Activated CD4-positive, alpha-beta T cell treated with anti-CD3 and anti-CD28 coated beads for 1 hour (primary cell): Measurements from ENCODE around the gene P2RX2.

Experiments used
- DNase-seq: peaks from one replicate; pipeline ENCODE4 v3.0.0-alpha.2; 2020

The P2RX2 gene

DNA sequence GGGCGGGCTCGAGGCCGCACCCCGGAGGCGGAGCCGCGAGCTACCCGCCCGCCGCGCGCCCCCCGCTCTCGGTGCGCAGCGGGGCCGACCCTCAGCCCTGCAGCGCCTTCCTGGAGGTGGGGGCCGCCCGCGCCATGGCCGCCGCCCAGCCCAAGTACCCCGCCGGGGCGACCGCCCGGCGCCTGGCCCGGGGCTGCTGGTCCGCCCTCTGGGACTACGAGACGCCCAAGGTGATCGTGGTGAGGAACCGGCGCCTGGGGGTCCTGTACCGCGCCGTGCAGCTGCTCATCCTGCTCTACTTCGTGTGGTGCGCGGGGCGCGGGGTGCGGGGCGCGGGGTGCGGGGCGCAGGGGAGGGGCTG is at the start of gene P2RX2:
TSS of gene P2RX2 (plus strand) at position 94 of the 361 bp plus-strand sequence. CDS start at position 135, 41 bp downstream.
- no peak for DNase-seq

DNA sequence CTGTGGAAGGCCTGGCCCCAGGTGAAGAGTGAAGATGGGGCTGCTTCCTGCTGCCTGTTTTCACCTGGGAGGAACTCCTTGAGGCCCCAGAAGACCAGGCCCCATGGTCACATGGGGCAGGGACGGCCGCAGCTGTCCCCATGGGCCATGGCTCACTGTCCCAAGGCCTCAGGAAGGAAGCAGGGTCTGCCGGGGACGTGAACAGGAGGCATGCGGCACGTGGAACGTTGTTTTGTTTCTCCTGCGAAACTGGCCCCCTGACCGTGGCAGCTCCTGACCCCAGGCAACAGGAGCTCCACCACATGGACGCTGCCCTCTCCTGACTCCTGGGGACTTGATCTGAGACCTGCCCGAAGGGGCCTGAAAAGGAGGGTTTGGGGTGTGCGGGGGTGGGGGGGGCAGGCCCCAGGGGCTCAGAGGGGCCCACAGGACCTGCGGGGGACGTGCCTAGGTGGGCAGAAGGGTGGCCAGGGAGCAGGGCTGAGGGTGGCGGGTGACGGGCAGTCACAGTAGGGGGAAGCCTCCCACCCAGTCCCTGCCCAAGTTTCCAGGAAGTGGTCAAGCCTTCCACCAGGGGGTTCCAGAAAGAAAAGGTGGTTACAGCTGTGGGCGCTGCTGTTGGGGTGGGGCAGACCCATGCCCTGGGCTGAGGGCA is 49.6 kb upstream of the P2RX2 start:
- DNase-seq: no peak

DNA sequence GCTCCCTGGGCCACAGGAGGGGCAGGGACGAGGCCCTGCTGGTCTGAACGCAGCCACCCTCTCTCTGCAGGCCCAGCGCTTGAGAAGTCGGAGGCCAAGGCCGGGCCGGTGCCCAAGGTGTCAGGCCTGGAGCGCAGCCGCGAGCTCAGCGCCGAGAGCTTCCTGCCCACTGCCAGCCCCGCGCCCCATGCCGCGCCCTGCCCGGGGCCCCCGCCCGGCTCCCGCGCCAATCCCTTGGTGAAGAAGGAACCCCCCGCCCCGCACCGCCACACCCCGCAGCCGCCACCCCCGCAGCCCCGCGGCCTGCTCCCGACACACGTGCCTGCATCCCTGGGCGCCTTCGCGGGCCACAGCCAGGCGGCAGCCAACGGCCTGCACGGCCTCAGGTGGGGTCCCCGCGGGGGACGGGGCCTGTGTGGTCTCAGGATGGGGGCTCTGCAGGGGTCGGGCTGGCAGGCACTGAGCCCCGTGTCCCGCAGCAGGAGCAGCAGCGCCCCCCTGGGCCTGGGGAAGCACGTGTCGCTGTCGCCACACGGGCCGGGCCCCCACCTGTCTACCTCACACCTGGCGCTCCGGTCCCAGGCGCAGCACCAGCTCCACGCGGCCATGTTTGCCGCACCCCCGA is 48.6 kb upstream of the P2RX2 start:
- no peak for DNase-seq

DNA sequence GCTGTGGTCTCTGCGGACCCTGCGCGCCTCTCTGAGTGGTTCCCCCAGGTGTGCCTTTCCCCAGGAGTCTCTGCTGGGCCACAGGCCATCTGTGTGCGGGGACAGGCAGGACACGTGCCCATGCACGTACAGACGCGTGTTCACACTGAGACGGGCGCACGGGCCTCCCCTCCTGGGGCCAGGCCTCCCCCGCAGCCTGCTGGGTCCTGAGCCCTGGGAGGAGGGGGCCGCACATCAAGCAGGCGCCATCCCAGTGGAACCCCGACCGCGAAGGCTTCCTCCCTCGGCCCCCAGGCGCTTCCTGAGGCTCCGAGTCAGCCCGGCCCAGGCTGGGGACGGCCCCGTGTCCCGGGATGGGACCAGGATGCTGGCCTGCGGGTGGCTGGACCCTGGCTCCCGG is 47.9 kb upstream of the P2RX2 start:
- no peak for DNase-seq

DNA sequence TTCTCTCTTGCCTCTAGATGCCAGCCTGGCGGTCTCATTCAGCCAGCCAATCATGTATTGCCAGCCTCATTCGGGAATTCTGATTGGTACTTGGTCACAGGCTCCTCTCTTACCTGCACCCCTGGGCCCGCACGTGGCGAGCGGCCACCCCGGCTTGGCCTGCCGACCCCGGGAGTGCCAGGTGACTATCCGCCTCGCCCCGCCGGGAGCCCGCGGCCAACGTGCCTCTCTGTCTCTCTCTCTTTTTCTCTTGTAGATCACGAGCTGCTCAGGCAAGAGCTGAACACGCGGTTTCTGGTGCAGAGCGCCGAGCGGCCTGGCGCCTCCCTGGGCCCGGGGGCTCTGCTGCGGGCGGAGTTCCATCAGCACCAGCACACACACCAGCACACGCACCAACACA is 47.5 kb upstream of the P2RX2 start:
- no peak for DNase-seq

DNA sequence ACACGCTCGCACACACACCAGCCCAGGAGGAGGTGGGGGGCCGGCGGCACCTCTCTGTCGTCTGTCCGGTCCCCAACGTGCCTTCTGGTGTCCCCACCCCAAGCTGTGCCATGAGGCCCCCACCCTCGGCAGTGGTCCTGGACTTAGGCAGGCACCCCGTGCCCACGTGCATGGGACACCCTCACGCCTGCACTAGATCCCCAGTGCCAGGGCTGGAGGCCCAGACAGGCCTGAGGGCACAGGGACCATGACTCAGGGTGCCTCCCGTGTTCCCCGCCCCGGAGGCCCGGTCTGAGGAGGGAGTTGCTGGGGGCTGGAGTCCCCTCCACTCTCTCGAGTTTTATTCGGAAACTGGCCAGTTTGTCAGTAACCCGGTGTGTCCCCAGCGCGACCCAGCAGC is 47.0 kb upstream of the P2RX2 start:
- DNase-seq: no peak

DNA sequence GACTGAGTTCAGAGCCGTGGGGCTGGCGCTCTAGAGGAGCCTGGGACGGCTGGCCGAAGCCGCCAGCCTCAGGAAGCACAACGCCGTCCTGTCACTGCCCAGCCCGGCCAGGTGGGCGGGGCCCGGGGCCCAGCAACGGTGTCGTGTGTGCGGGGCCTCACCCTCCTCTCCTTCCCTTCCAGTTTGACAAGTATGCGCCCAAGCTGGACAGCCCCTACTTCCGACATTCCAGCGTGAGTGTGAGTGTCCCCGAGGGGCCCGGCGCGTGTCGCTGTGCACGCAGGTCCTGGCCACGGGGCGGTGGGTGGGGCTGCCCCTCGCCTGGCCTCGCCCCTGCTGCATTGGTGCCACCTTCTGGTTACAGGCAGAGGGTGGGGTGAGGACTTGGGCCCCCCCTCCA is 46.5 kb upstream of the P2RX2 start:
- DNase-seq: no peak

DNA sequence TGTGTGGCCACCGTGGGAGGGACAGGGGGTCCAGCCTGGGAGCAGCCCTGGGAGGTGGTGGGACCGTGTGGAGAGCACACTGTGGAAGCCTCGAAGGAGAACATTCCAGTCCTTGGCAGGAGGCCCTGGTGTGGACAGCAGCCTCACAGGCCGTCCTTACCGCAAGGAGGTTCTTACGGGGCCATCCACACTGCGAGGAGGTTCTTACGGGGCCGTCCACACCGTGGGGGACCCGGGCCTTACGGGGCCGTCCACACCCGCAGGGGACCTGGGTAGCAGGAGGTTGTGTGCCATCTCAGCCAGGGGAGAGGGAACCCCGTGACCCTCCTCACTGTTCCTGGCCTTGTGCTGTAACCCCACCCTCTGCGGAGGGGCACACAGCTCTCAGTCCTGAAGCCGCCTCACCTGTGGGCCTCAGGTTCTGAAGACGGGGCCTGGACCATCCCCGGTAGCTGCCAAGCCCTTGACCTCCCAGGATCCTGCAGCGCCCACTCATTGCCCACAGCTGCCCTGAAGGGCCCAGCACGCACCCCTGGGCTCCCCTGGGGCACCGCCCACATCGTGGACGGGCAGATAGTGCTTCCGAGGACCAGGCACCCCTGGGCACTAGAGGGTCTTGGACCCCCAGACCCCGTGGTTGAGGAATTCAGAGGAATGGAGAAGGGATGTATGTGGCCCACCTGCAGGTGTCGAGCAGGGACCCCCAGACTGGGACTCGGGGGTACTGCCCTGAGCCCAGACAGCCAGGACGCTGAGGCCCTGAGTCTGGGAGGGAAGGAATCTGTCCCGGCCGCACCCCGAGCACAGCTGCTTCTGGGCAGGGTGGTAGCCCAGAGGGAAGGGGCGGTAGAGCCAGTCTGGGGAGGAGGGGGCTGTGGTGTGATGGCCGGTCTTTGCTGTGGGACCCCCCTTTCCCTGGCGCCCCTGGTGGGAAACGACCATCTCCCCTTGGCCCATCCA is 45.5 kb upstream of the P2RX2 start:
- DNase-seq: no peak

DNA sequence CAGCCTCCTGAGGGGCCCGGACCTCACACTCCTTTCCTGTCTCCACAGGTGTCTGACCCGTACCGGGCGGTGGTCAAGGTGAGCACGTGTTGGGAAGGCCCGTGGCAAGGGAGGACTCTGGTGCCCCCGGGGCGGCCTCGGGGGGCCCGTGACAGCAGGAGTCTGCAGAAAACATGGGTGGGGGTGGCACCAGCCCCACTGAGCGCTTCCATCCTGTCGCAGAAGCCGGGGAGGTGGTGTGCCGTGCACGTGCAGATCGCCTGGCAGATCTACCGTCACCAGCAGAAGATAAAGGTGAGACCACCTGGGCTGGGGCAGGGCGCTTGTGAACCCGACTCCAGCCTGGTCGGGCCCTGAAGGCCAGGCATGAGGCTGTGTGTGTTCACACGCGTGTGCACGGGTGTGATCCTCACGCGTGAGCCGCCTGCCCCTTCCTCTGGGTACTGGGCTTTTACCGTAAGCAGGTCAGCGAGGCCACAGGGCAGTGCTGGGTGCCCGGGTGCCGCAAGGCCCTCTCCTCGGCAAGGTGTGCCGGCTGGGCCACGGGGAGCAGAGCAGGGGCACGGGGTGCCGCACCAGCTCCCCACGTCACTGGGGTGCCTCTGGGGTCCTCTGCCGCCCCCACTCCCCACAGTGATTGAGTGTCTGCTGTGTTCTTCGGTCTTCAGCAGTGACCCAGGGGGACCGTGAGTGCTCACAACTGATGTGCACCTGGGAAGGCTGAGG is 44.1 kb upstream of the P2RX2 start:
- no peak for DNase-seq

DNA sequence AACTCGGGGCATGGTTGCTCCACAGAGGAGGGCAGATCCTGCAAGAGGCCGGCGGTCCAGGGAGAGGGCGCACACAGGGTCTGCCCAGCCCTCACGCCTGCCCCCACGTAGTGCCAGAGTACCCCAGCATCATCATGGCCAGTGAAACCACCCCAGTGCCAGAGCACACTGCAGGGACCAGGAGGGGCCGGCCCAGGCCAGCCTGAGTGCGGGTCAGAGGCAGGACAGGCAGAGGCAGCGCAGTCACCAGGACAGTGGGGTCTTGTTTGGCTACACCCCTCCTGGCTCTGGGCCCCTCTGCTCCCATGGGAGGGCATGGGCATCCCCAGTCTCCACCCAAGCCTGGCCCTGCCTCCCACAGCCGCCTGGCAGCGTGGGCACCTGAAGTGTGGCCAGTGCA is 42.9 kb upstream of the P2RX2 start:
- no peak for DNase-seq

DNA sequence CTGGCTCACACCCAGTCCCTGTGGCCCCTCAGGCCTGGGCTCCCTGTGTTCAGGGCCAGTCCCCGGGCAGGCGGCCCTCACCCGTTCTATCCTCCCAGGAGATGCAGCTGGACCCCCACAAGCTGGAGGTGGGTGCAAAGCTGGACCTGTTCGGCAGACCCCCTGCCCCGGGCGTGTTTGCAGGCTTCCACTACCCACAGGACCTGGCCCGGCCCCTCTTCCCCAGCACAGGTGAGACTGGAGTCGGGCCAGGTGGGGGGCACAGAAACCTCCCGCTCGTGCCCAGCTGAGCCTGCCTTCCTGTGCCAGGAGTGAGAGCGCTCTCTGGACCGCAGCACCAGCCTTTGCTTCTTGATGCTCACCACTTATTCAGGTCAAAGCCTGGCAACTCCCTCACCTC is 41.9 kb upstream of the P2RX2 start:
- DNase-seq: no peak

DNA sequence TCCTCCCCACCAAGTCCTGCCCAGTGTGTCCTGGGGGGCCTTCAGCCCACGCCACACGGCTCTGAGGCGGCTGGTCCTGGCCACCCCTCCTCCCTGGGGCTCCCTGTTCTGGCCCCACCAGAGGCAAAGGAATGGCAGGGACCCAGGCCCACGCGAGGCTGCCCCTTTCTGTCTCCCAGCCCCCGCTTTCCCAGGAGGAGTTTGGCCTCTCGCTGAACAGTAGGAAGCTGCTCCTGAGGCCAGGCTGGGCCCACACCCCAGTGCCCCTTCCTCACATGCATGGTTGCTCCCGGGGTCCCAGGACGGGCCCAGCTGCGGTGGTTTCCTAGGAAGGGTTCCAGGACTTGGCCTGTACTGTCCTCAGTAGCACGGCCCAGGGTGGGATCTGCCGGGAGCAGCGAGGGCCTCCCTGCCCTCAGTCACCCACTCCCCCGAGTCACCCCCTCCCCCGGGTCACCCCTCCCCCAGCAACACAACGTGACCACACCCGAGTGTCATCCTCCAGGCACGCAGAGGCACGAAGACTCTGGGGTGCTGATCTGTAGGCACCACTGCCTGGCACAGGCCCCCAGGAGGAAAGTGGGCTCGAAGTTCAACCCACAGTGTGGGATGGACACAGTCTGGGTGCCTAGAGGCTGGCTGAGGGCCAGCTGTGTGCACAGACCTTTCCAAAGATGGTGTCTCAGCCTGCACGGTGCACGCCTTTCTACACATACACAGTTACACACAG is 41.2 kb upstream of the P2RX2 start:
- DNase-seq: no peak

DNA sequence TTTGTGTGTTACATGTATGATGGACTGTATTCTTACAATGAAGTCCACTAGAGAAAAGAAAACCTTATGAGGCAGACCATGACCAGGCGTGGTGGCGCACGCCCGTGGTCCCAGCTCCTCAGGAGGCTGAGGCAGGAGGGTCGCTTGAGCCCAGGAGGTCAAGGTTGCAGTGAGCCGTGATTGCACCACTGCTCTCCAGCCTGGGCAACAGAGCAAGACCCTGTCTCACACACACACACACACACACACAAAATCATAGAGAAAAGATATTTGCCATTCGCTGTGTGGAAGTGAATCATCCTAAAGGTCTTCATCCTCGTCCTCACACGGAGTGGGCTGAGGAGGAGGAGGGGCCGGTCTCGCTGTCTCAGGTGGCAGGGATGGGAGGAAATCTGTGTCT is 40.5 kb upstream of the P2RX2 start:
- DNase-seq: no peak

DNA sequence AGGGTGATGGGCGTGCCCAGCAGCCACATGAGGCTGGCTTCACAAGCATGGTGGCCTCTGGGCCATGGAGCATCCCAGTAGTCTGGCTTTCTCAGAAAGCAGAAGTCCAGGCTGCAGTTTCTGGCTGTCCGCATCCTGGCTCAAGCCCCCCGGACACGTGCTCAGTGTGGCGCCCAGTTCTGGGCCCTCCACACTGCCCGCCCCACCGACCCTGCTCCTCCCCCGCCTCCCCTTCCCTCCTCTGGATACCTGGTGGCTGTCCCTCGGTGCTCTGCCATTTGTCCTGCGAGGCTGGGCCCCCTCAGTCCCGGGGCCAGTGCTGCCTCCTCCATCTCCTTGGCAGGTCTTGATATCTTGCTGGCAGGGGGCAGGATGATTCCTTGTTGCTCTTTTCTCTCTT is 39.8 kb upstream of the P2RX2 start:
- DNase-seq: no peak

DNA sequence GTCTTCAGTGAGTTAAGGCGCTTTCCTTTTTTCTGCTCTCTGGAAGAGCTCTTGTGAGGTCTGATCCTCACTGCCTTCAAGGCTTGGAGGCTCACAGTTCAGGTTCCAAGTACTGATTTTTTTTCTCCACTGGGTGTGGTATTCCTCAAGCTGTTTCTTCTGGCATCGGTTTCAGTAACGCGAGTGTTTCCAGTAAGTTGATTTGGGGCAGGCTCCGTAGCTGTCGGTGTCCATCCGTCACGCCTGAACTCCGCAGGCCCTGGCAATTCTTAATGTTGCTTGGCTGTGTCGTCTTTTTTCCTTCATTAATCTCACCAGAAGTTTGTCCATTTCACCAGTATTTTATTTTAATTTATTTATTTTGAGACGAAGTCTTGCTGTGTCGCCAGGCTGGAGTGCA is 38.8 kb upstream of the P2RX2 start:
- no peak for DNase-seq

DNA sequence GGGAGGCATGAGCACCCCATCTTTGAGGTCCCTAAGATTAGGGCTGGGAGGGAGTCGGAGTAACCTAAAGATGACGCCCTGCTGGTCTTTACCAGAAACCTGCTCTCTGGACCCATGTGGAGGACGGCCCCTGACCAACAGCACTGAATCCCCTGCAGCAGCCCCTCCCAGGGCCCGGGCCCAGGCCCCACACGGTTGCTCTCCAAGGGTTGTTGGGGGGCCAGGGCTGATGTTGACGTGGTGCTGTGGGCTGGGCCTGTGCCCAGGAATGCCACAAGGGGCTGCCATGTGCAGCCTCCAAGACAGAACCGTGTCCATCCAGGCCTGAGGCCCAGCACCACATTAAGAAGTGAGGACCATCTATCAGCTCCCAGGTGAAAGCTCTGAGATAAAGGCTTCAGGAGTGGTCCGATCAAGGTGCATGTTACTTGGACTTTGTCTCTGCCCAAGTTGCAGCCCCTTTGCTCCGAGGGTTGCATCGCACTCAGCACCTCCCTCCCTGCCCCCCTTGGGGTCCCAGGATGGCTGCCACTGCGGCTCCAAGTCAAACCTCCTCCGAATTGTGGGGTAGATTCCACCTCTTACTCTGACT is 37.8 kb upstream of the P2RX2 start:
- no peak for DNase-seq

DNA sequence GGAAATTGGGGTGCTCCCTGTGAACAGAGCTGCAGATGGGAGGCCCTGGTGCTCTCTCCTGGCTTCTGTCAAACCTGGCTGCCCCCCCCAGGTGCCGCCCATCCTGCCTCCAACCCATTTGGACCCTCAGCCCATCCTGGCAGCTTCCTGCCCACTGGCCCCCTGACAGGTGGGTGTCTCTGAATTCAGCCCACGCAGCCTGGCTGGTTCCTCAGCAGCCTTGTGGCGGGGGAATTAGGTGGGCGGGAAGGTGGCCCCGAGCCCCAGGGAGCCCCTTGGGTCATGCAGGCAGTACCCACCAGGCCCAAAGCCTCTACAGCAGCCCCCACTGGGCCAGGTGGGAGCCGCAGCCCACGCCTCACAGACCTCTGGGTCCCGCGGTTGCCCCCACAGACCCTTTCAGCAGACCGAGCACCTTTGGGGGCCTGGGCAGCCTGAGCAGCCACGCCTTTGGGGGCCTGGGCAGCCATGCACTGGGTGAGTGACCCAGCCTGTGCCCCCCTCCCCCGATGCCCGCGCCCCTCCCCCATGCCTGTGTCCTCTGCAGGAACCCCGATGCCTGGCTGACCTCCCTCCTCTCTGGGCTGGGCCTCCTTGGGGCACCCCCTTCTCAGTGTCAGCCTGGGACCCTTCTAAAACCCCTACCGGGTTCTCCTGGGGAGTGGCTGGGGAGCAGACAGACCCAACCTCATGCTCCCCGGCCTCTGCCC is 37.1 kb upstream of the P2RX2 start:
- DNase-seq: no peak

DNA sequence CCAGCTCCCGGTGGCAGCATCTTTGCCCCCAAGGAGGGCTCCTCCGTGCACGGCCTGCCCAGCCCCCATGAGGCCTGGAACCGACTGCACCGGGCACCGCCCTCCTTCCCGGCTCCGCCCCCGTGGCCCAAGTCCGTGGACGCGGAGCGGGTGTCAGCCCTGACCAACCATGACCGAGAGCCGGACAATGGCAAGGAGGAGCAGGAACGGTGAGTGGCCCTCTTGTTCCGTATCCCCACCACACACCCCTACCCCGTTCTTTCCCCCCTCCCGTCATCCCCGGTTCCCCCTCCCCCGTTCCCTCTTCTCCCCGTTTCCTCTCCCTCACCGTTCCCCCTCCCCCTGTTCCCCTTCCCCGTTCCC is 36.5 kb upstream of the P2RX2 start:
- no peak for DNase-seq

DNA sequence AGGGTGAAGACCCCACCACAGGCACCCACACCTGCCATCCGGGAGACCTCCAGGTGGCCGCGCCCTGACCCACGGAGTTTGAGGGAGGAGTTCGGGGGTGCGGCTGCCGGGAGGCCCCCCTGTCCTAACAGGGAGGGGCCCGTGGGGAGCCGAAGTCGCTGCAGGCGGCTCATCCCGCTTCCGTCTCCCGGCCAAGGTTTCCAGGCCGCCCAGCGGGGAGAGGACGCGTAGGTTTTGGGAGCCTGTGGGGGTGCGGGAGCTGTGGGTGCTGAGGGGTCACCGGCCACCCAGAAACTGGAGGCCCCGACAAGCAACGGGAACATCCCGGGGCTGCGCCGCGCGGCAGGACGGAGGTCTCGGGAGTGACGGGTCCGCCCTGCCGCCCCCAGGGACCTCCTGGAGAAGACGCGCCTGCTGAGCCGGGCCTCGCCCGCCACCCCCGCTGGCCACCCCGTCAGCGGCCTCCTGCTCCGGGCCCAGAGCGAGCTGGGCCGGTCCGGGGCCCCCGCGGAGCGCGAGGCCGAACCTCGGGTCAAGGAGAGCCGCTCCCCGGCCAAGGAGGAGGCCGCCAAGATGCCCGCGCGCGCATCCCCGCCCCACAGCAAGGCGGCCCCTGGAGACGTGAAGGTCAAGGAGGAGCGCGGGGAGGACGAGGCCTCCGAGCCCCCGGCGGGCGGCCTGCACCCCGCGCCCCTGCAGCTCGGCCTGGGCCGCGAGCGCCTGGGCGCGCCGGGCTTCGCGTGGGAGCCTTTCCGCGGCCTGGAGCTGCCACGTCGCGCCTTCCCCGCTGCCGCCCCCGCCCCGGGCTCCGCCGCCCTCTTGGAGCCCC is 35.8 kb upstream of the P2RX2 start:
- DNase-seq: no peak

DNA sequence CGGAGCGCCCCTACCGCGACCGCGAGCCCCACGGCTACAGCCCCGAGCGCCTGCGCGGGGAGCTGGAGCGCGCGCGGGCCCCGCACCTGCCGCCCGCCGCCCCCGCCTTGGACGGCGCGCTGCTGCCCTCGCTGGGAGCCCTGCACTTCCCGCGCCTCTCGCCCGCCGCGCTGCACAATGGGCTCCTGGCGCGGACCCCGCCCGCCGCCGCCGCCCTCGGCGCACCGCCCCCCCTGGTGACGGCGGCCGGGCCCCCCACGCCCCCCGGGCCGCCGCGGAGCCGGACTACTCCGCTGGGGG is 35.2 kb upstream of the P2RX2 start:
- no peak for DNase-seq

DNA sequence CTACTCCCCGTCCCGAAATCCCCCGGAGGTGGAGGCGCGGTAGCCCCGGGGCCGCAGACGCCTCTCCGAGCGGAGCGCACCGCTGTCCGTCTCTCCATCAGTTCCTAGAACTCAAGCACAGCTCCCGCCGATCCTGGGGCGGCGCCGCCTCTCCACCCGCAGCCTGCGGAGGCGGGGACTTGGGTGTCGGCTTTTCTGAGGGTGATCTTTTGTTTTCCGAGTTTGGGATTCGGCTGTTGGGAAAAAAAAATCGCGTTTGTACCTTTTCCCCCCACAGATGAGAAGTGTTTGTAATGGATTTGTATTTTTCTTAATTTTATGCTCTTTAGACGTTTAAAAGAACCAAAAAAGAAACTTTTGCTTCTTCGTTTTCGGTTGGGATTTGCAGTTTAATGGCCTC is 34.8 kb upstream of the P2RX2 start:
- DNase-seq: no peak
